ENCODE measurements around the gene METTL1.
"Not testable (repeated sequence)": the region's sequence is repeated elsewhere in the genome, so short reads cannot be mapped to it uniquely, and the experiment has no call there.

Gene METTL1

GRCh38 chr12:57796996-57797395, 25.1 kb upstream of the METTL1 start:
- no peak for DNase-seq

- no peak for DNase-seq
These were observed 23.4 kb upstream of the METTL1 start for GRCh38 chr12:57795354-57795753.

GRCh38 chr12:57793920-57794319, 22.0 kb upstream of the METTL1 start:
- no peak for DNase-seq

GRCh38 chr12:57783861-57784260, 12.0 kb upstream of the METTL1 start:
- no peak for DNase-seq

GRCh38 chr12:57783466-57783801, 11.5 kb upstream of the METTL1 start:
- DNase-seq: no peak

GRCh38 chr12:57782608-57783465, 10.9 kb upstream of the METTL1 start, which contains the start of gene TSFM:
Gene TSFM, plus strand, starts transcription at chr12:57782787. Its CDS starts 15 bp downstream, at chr12:57782802.
- peak; percentile 94 for DNase-seq

GRCh38 chr12:57782243-57782607, 10.3 kb upstream of the METTL1 start:
- DNase-seq: no peak

- no peak for DNase-seq
These were observed 9.9 kb upstream of the METTL1 start for GRCh38 chr12:57781801-57782200.

- DNase-seq: no peak
These were observed 9.3 kb upstream of the METTL1 start for GRCh38 chr12:57781244-57781643.

- no peak for DNase-seq
These were observed 8.5 kb upstream of the METTL1 start for GRCh38 chr12:57780284-57780897.

GRCh38 chr12:57779736-57780135, 7.8 kb upstream of the METTL1 start:
- DNase-seq: no peak

GRCh38 chr12:57777911-57778310, 6.0 kb upstream of the METTL1 start:
- DNase-seq: no peak

GRCh38 chr12:57777367-57777766, 5.5 kb upstream of the METTL1 start:
- DNase-seq: no peak

- no peak for DNase-seq
These were observed 4.3 kb upstream of the METTL1 start for GRCh38 chr12:57776247-57776587.

- DNase-seq: no peak
These were observed 3.8 kb upstream of the METTL1 start for GRCh38 chr12:57775563-57776246.

- no peak for DNase-seq
These were observed 3.1 kb upstream of the METTL1 start for GRCh38 chr12:57775044-57775443.

- not testable (repeated sequence) for DNase-seq
These were observed 2.7 kb upstream of the METTL1 start for GRCh38 chr12:57774634-57775033.

GRCh38 chr12:57772429-57773322, 771 bp upstream of the METTL1 start, which contains the start of gene EEF1AKMT3:
Gene EEF1AKMT3, plus strand, starts transcription at chr12:57772614. Its CDS starts 111 bp downstream, at chr12:57772725.
- peak; percentile 80 for DNase-seq

- peak; percentile 95 for DNase-seq
These were observed 551 bp downstream of the METTL1 start for GRCh38 chr12:57771236-57771872.

GRCh38 chr12:57770734-57771133, 1.2 kb downstream of the METTL1 start:
- no peak for DNase-seq

GRCh38 chr12:57769594-57769993, 2.3 kb downstream of the METTL1 start:
- DNase-seq: no peak

- no peak for DNase-seq
These were observed 4.0 kb downstream of the METTL1 start for GRCh38 chr12:57767876-57768275.
